GM20431 (cell line): ENCODE measurements around the gene PCYOX1L.

Source experiments
- in situ Hi-C: fragments of 300-500 bp; cut with MseI, MboI; formaldehyde crosslinking; loops from one replicate; pipeline ENCODE4 v1.15.0; 2020; ENCODE audit warnings: low sequenced_read_pairs; ENCODE audit not compliant: unreplicated experiment

PCYOX1L gene

GRCh38 chr5:149357370-149358293 is at the start of gene PCYOX1L:
TSS of gene PCYOX1L (plus strand) at chr5:149358046. CDS start at chr5:149358069, 23 bp downstream.
- in situ Hi-C loops = no loop called here

DNA sequence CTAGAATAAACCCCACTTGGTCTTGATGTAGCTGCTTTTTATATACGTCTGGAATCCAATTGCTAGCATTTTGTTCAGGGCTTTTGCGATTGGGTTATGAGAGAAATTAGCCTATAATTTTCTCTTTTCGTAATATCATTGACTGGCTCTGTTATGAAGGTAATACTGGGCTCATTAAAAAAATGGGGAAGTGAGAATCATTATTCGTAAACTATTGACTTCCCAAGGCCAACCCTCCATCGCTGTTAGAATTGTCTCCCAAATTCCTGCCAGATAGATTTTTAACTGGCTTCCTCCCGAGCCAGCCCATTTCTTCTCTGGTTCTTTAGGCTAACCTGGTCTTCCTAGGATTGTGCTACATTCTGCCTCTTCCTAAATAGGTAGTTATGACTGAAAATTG is 48.5 kb upstream of the PCYOX1L start:
- in situ Hi-C loops = no loop called here

DNA sequence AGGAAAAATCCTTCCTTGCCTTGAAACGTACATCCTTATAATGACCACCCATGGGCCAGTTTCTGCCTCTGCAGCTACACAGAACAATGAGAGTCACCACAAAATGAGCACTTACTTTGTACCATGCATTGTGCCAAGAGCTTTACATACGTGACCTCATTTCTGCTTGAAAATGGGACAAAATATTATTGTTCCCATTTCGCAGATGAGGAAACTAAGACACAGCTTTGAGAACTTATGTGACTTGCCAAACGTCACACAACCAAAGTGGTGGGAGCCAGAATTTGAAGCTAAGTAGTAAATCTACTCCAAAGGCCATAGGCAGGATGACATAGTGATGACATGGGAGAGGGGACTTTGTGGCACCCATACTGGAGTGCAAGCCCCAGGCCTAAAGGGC is 47.4 kb upstream of the PCYOX1L start:
- in situ Hi-C loops = no loop called here

- in situ Hi-C loops = no loop called here
Measured at GRCh38 chr5:149310947-149311658, 46.7 kb upstream of the PCYOX1L start.

- in situ Hi-C loops = no loop called here
Measured at GRCh38 chr5:149313151-149313841, 44.5 kb upstream of the PCYOX1L start.

- in situ Hi-C loops = no loop called here
Measured at GRCh38 chr5:149314571-149315111, 43.2 kb upstream of the PCYOX1L start.

DNA sequence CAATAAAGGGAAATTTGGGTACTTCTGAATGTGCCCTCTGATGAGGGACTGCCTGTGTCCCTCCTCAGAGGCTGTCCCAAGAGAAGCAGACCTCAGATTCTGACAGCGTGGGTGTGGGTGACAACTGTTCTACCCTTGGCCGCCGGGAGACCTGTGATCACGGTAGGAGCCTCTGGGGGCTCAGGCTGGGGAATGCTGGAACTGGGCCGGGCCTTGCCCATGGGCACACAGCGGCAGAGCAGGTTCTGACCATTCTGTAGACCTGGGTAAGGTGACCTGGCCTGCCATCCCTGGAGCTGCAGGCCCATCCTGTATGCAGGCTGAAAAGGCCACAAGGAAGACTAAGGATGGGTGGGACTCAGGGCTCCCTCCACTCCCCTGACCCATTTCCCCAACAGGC is 42.1 kb upstream of the PCYOX1L start:
- in situ Hi-C loops = no loop called here

DNA sequence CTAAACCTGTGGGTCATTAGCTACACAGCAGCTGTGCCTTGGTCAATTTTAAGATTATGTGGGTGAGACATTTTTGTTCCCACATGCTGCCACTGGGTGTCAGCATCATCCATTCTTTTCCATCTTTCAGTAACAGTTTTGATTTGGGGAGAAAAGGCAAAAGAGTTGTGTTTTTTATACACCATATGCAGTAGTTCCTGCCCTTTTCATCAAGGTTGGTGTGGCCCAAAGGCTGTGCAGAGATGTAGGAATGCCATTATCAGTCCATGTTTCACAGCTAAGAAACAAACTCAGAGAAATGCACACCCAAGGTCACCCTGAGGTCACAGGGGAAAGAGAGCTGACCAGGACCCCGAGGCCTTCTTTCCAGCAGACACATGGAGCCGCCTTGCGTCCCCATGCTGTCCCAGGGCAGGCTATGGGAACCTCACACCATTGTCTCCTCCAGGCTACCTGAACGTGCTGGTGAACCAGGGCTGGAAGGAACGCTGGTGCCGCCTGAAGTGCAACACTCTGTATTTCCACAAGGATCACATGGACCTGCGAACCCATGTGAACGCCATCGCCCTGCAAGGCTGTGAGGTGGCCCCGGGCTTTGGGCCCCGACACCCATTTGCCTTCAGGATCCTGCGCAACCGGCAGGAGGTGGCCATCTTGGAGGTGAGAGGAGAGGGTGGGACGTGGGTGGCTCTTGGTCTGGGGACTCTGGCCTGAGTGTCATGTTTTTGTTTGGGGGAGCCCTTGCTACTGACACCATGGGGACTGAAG is 40.4 kb upstream of the PCYOX1L start:
- in situ Hi-C loops = no loop called here

GRCh38 chr5:149319174-149319573 is 38.7 kb upstream of the PCYOX1L start:
- in situ Hi-C loops = no loop called here

DNA sequence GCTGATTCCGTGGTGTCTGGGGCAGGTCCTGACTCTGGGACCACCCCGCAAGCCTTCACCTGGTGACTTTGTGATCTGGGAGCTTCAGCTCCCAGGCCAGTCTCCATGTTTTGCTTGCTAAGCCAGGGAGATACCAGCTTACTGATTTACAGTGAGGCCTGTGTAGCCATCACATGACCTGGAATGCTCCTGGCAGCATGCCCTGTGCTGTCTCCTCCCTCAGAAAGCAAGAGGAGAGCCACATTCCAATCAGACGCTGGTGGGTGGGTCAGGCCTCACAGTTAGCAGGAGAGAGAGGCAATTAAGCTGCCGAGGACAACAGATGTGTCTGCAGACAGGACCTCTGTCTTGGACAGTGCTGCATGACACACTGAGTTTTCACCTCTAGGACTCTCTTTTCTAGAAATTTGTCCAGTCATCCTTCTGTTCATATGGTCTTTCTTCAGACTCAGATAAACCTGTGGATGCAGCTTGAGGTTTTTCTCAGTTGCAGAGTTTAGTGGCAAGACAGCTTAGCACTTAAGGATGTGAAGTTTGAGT is 37.0 kb upstream of the PCYOX1L start:
- in situ Hi-C loops = no loop called here

- in situ Hi-C loops = no loop called here
Measured at GRCh38 chr5:149322518-149322917, 35.3 kb upstream of the PCYOX1L start.

DNA sequence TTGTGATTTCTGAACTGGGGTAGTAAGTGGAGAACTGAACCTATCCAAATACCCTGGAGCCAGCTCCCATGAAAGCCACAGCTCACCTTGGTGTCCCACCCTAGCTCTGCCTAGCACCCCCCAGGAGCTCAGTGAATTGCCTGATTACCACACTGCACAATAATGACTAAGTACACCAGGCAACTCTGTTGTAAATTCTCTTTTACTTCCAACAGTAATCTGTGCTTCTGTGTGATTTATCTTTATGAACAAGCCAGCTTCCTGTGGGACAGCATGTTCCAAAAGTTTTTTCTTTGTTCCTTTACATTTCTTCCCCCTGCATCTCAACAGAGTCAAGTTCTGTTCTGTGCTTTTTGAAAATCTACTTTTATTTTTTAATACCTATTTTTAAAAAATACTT is 34.6 kb upstream of the PCYOX1L start:
- in situ Hi-C loops = no loop called here

DNA sequence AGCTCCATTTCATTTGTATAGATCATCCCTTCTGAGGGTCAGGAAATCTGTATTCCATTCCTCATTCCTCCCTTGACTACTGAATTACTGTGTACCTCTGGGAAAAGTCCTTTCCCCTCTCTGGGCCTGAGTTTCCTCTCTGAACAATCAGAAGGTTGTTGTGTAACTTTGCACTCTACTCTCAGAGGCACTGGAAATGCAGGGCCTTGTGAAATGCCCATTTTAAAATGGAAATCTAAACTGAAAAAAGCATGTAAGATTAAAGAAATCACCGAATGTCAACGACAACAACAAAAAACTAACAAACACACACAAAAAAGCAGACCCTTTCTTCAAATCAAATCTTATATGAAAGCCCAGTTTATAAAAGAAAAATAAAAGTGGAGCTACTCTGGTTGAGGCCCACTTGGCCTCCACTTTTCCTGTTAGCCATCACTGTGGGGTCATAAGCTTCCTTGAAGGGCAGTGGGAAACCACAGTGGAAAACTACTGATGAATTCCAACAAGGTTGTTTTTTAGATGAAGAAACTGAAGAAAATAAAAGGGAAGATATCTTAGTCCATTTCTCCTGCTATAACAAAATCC is 34.1 kb upstream of the PCYOX1L start:
- in situ Hi-C loops = no loop called here

- in situ Hi-C loops = no loop called here
Measured at GRCh38 chr5:149324641-149325040, 33.2 kb upstream of the PCYOX1L start.

DNA sequence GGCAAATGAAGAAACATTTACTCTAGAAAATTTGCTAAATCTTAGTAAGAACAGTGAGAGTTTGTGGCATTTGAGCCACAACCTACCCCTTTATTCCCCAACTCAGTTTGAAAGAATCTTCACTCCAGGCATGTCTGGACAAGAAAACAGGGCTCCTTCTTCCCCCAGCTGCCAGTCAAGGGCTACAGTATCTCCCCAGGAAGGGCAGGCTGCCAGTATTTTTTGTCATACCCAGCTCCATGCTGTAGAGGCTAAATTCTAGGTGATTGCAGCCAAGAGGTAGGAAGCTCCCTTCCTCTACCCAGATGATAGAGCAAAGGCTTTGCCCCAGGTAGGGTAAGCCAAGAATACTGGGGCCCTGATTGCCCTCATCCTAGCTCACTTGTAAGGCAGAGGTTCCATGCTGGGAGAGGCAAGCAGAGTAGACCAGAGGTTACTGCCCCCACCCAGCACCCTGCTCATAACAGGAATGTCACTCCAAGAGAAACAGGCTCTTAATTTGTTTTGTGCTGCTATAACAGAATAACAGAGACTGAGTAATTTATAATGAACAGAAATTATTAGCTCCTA is 32.6 kb upstream of the PCYOX1L start:
- in situ Hi-C loops = no loop called here

- in situ Hi-C loops = no loop called here
Measured at GRCh38 chr5:149325894-149326293, 32.0 kb upstream of the PCYOX1L start.

GRCh38 chr5:149326611-149327010 is 31.2 kb upstream of the PCYOX1L start:
- in situ Hi-C loops = no loop called here

GRCh38 chr5:149328177-149328576 is 29.7 kb upstream of the PCYOX1L start:
- in situ Hi-C loops = no loop called here
